ENCODE measurements around the gene GPD1.

The GPD1 gene

GRCh38 chr12:50103767-50104321, at the start of gene GPD1:
TSS of gene GPD1 (plus strand) at chr12:50104008. CDS start at chr12:50104051, 43 bp downstream.
- no peak within 1 kb of the TSS for H3K4me3 ChIP-seq (ENCODE audit: low read depth, low read length)
- H3K9me3 ChIP-seq (ENCODE audit: severe bottlenecking), result no peaks in the 10 kb centered on the region
- H3K27me3 ChIP-seq (ENCODE audit: insufficient read depth, low read depth, severe bottlenecking), result no peaks in the 10 kb centered on the region
- peaks cover 21% of the 10 kb centered on the region for H3K36me3 ChIP-seq
- DNase-seq, result peak; percentile 83
- no peak within 1 kb of the TSS for H3K27ac ChIP-seq
- TF ChIP-seq, protein P1, sequence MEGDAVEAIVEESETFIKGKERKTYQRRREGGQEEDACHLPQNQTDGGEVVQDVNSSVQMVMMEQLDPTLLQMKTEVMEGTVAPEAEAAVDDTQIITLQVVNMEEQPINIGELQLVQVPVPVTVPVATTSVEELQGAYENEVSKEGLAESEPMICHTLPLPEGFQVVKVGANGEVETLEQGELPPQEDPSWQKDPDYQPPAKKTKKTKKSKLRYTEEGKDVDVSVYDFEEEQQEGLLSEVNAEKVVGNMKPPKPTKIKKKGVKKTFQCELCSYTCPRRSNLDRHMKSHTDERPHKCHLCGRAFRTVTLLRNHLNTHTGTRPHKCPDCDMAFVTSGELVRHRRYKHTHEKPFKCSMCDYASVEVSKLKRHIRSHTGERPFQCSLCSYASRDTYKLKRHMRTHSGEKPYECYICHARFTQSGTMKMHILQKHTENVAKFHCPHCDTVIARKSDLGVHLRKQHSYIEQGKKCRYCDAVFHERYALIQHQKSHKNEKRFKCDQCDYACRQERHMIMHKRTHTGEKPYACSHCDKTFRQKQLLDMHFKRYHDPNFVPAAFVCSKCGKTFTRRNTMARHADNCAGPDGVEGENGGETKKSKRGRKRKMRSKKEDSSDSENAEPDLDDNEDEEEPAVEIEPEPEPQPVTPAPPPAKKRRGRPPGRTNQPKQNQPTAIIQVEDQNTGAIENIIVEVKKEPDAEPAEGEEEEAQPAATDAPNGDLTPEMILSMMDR (IDR thresholded peaks at IDR 0.05; ENCODE audit: low read depth, low read length), result no peak

- Histone ChIP-seq H3K4me3 (ENCODE audit: low read depth, low read length) (peak overlapping the region; percentile 9; the same call in 1 of the 2 replicates), H3K36me3 (peaks cover 9% of the 10 kb centered on the region), H3K27me3 (ENCODE audit: insufficient read depth, low read depth, severe bottlenecking) (no peaks in the 10 kb centered on the region), H3K27ac (no peak overlapping the region), H3K9me3 (ENCODE audit: severe bottlenecking) (no peaks in the 10 kb centered on the region)
- TF ChIP-seq, protein P1 (IDR thresholded peaks at IDR 0.05; ENCODE audit: low read depth, low read length), result peak; percentile 90
- DNase-seq, result peak; percentile 68
Measured at GRCh38 chr12:50055831-50056638, 47.8 kb upstream of the GPD1 start.

GRCh38 chr12:50056639-50056976, 47.2 kb upstream of the GPD1 start:
- Histone ChIP-seq H3K36me3 (peaks cover 15% of the 10 kb centered on the region), H3K27ac (no peak overlapping the region), H3K9me3 (ENCODE audit: severe bottlenecking) (no peaks in the 10 kb centered on the region), H3K4me3 (ENCODE audit: low read depth, low read length) (peak overlapping the region; percentile 69), H3K27me3 (ENCODE audit: insufficient read depth, low read depth, severe bottlenecking) (no peaks in the 10 kb centered on the region)
- no peak for DNase-seq
- TF ChIP-seq, protein P1 (IDR thresholded peaks at IDR 0.05; ENCODE audit: low read depth, low read length), result no peak

GRCh38 chr12:50057000-50057841, 46.6 kb upstream of the GPD1 start, which contains the start of gene ASIC1:
TSS of gene ASIC1 (plus strand) at chr12:50057596. CDS start at chr12:50058767, 1,171 bp downstream.
- TF ChIP-seq, protein P1 (IDR thresholded peaks at IDR 0.05; ENCODE audit: low read depth, low read length), result no peak
- Histone ChIP-seq H3K9me3 (ENCODE audit: severe bottlenecking) (no peaks in the 10 kb centered on the region), H3K36me3 (peaks cover 15% of the 10 kb centered on the region), H3K27ac (peak within 1 kb of the TSS; percentile 64), H3K27me3 (ENCODE audit: insufficient read depth, low read depth, severe bottlenecking) (no peaks in the 10 kb centered on the region), H3K4me3 (ENCODE audit: low read depth, low read length) (peak within 1 kb of the TSS; percentile 69)
- peak; percentile 87 for DNase-seq

DNA sequence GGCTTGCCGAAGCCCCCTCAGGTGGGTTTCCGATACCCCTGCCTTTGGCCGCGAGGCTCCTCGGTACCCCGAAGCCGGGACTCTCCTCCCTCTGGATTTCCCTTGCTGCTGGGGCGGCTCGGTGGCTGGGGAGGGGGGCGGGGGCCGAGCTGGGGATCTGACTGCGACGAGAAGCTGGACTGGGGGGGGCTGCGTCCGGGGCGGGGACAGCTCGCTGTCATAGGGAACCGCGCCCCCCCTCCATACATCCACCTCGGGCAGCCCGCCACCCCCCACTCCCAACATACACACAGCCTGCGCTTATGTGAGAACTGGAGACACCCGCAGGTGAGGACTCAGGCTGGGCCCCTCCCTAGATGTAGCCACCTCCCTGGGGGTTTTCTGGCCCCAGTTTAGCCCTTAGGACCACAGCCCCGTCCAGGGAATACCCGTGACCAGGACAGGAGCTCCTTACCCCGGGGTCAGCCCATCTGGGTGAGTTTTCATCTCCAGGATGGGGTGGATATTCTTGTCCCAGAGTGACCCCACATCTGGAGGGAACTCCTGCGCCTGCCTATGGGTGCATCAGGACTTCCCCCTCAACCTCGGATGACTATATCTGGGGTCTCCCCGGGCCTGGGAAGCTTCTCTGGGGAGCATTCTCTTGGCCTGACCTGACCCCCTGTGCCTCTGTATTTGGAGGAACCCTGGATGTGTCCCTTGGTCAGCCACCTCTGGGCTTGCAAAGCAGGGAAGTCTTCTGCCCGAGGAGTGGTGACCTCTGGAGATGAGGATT, 45.7 kb upstream of the GPD1 start:
- H3K27ac ChIP-seq, result peak overlapping the region; percentile 64; the same call in 1 of the 2 replicates
- no peaks in the 10 kb centered on the region for H3K27me3 ChIP-seq (ENCODE audit: insufficient read depth, low read depth, severe bottlenecking)
- peaks cover 15% of the 10 kb centered on the region for H3K36me3 ChIP-seq
- H3K4me3 ChIP-seq (ENCODE audit: low read depth, low read length), result peak overlapping the region; percentile 69
- H3K9me3 ChIP-seq (ENCODE audit: severe bottlenecking), result no peaks in the 10 kb centered on the region
- no peak for DNase-seq
- TF ChIP-seq, protein P1 (IDR thresholded peaks at IDR 0.05; ENCODE audit: low read depth, low read length), result no peak

Measured in WERI-Rb-1 (cell line).